OCI-LY7 (cell line): ENCODE results near the gene LDAH. TPM values are rescaled to one million over a fixed set of nuclear protein-coding genes. Genes with fewer than 3 reads are reported as not detected.

ENCODE experiments used
- BruUV-seq: library from RNA; stranded (reverse); fragments of 400-500 nt; replicated peaks from 2 replicates; lab custom pipeline; 2021; lab: Mats Ljungman, UMichigan
- CTCF ChIA-PET: fragments of 300-600 bp; sonication (Branson Sonifier 250); formaldehyde crosslinking; loops from one replicate; lab custom pipeline; 2022; ENCODE audit warnings: antibody characterized with exemption; ENCODE audit not compliant: unreplicated experiment; lab: Charles Lee
- POLR2A ChIA-PET: fragments of 300-600 bp; sonication (Branson Sonifier 250); formaldehyde crosslinking; loops from one replicate; lab custom pipeline; 2022; ENCODE audit warnings: antibody characterized with exemption; lab: Charles Lee
- DNase-seq: peaks from one replicate; pipeline ENCODE4 v3.0.0-alpha.2; 2015; ENCODE audit warnings: low spot score
- H2AFZ ChIP-seq: fragments of 200-600 bp; sonication (generic), shearing (Covaris generic); 2 replicates; pipeline ENCODE4 v1.6.1; 2014; ENCODE audit warnings: mild to moderate bottlenecking, antibody characterized with exemption, low read length, moderate library complexity
- H3K27ac ChIP-seq: fragments of 200-600 bp; sonication (generic); 2 replicates; pipeline ENCODE4 v1.5.1; 2014; ENCODE audit warnings: mixed run types, low read depth, mild to moderate bottlenecking, moderate library complexity, low read length, inconsistent platforms; ENCODE audit not compliant: poor library complexity, severe bottlenecking
- H3K36me3 ChIP-seq: fragments of 200-600 bp; sonication (generic); 2 replicates; pipeline ENCODE4 v1.6.1; 2014; ENCODE audit warnings: mild to moderate bottlenecking, antibody characterized with exemption, low read length, moderate library complexity, mixed read lengths; ENCODE audit not compliant: insufficient read depth
- H3K4me1 ChIP-seq: fragments of 200-600 bp; sonication (generic); 2 replicates; pipeline ENCODE4 v1.5.1; 2014; ENCODE audit warnings: mild to moderate bottlenecking, low read length; ENCODE audit not compliant: insufficient read depth, poor library complexity, severe bottlenecking
- H3K4me2 ChIP-seq: fragments of 200-600 bp; sonication (generic); 2 replicates; pipeline ENCODE4 v1.6.1; 2014; ENCODE audit warnings: mild to moderate bottlenecking, low read length
- H3K4me3 ChIP-seq: fragments of 200-600 bp; sonication (generic); 2 replicates; pipeline ENCODE4 v1.5.1; 2014; ENCODE audit warnings: mild to moderate bottlenecking, low read depth, low read length; ENCODE audit not compliant: poor library complexity, severe bottlenecking
- H3K79me2 ChIP-seq: fragments of 200-600 bp; sonication (generic); 2 replicates; pipeline ENCODE4 v1.6.1; 2016; ENCODE audit warnings: low read depth, mild to moderate bottlenecking, low read length, moderate library complexity, mixed read lengths; ENCODE audit not compliant: insufficient read depth
- H3K9me2 ChIP-seq: fragments of 200-600 bp; sonication (generic); 2 replicates; pipeline ENCODE4 v1.6.1; 2016; ENCODE audit warnings: mild to moderate bottlenecking, low read length, mixed read lengths; ENCODE audit not compliant: insufficient read depth
- H3K9me3 ChIP-seq: fragments of 200-600 bp; sonication (generic); 2 replicates; pipeline ENCODE4 v1.6.1; 2014; ENCODE audit warnings: mild to moderate bottlenecking, mixed run types, low read length, mixed read lengths
- H4K20me1 ChIP-seq: fragments of 200-600 bp; sonication (generic); 2 replicates; pipeline ENCODE4 v1.6.1; 2014; ENCODE audit warnings: mild to moderate bottlenecking, antibody characterized with exemption, low read length, moderate library complexity, mixed read lengths; ENCODE audit not compliant: insufficient read depth
- EZH2phosphoT487 ChIP-seq: fragments of 200-600 bp; sonication (generic); IDR thresholded peaks from 2 replicates; pipeline ENCODE4 v1.6.1; 2018; ENCODE audit warnings: low read depth, borderline replicate concordance, mild to moderate bottlenecking, mixed run types, antibody characterized with exemption, low read length, moderate library complexity, mixed read lengths
- intact Hi-C: fragments of 100-400 bp; cut with micrococcal nuclease; formaldehyde crosslinking; loops from one replicate; pipeline ENCODE4 v1.10.0; 2022; ENCODE audit not compliant: unreplicated experiment
- total RNA-seq, 2 experiments: library from RNA; depleted of rRNA in 1 of 2; stranded (reverse); fragments of >200 nt in 1 of 2; shearing (Covaris generic) in 1 of 2; gene quantifications; 2 replicates each; pipeline ENCODE4 v1.2.3, GENCODE V29; 2014 to 2022
- TF ChIP-seq, protein P1 (sequence below): fragments of 200-600 bp; sonication (generic); conservative IDR thresholded peaks from 2 replicates; pipeline ENCODE4 v1.5.1; 2014; ENCODE audit warnings: mild to moderate bottlenecking, antibody characterized with exemption, low read length, moderate library complexity, mixed read lengths

LDAH gene
- total RNA-seq, 2 experiments from 2014 or later = 21.7 to 38.1 TPM

DNA sequence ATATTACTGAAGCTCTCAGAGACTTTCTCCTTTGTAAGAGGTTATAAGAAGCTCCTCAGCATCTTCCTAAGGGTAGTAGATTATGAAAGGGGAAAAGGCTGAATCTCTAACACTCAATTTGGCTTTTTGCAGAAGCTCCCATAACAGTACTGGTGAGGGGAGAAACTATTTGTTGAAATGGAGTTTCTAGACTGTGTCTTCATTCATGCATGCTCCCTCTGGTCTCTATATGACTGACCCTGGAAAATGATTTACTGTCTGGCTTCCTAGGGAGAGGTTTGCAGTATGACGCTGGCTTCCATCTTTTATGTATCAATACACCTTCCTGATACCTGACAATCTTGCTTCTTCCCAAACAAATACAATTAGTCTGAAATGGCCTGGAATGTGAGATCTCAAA, 63.9 kb downstream of the LDAH start:
- peaks cover 37% of the 10 kb centered on the region for H3K4me1 ChIP-seq
- TF ChIP-seq, protein P1, sequence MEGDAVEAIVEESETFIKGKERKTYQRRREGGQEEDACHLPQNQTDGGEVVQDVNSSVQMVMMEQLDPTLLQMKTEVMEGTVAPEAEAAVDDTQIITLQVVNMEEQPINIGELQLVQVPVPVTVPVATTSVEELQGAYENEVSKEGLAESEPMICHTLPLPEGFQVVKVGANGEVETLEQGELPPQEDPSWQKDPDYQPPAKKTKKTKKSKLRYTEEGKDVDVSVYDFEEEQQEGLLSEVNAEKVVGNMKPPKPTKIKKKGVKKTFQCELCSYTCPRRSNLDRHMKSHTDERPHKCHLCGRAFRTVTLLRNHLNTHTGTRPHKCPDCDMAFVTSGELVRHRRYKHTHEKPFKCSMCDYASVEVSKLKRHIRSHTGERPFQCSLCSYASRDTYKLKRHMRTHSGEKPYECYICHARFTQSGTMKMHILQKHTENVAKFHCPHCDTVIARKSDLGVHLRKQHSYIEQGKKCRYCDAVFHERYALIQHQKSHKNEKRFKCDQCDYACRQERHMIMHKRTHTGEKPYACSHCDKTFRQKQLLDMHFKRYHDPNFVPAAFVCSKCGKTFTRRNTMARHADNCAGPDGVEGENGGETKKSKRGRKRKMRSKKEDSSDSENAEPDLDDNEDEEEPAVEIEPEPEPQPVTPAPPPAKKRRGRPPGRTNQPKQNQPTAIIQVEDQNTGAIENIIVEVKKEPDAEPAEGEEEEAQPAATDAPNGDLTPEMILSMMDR = no peak
- no TSS peak for BruUV-seq
- H3K9me3 ChIP-seq = peaks cover 17% of the 10 kb centered on the region; the same call in 1 of the 2 replicates
- H3K79me2 ChIP-seq = peaks cover 12% of the 10 kb centered on the region; the same call in 1 of the 2 replicates
- no peak overlapping the region for H3K4me2 ChIP-seq
- H3K27ac ChIP-seq = no peak overlapping the region
- H3K9me2 ChIP-seq = no peaks in the 10 kb centered on the region
- no peak for DNase-seq
- no peak overlapping the region for H3K4me3 ChIP-seq
- H4K20me1 ChIP-seq = no peaks in the 10 kb centered on the region
- H3K36me3 ChIP-seq = peaks cover 46% of the 10 kb centered on the region
- ChIA-PET POLR2A (interaction anchor here (0.8 to 1.4 kb wide), 5 partner anchors 12 to 108 kb away, joined by 3 to 5 read pairs (median 3); partner anchors contain the start of gene HS1BP3), CTCF (no interaction called here)
- no peak overlapping the region for H2AFZ ChIP-seq
- intact Hi-C loops = no loop called here

DNA sequence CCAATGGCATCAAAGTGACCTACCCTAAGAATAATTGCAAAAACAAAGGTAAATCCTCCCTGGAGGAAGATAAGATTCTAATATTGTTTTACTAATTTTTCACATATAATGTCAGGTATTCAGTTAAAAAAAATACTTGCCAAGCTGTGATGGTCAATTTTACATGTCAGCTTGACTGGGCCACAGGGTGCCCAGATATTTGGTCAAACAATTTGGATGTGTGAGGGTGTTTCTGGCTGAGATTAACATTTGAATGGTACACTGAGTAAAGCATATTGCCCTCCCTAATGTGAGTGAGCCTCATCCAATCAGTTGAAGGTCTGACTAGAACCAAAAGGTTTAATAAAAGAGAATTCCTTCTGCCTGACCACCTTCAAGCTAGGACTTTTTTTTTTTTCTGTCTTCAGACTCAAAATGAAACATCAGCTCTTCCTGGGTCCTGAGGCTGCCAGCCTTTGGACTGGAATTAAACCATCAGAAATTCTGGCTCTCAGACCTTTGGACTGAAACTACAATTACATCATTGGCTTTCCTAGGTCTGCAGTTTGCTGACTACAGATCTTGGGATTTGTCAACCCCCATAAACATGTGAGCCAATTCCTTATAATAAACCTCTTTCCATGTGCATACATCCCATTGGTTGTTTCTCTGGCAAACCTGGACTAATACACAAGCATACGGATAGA, 65.4 kb downstream of the LDAH start:
- no peak overlapping the region for H2AFZ ChIP-seq
- H3K79me2 ChIP-seq = peaks cover 11% of the 10 kb centered on the region; the same call in 1 of the 2 replicates
- BruUV-seq = no TSS peak
- H3K9me2 ChIP-seq = no peaks in the 10 kb centered on the region
- peaks cover 19% of the 10 kb centered on the region; the same call in 1 of the 2 replicates for H3K9me3 ChIP-seq
- intact Hi-C loops = no loop called here
- no peak for DNase-seq
- no peak overlapping the region for H3K27ac ChIP-seq
- no peak overlapping the region for H3K4me2 ChIP-seq
- H3K4me3 ChIP-seq = no peak overlapping the region
- peaks cover 22% of the 10 kb centered on the region for H3K4me1 ChIP-seq
- no peak for TF ChIP-seq EZH2phosphoT487
- TF ChIP-seq, protein P1 = no peak
- POLR2A ChIA-PET = interaction anchor here (0.7 to 1.3 kb wide), 5 partner anchors 18 to 195 kb away, joined by 3 to 4 read pairs (median 3); partner anchors contain the start of genes HS1BP3 and LDAH
- no peaks in the 10 kb centered on the region for H4K20me1 ChIP-seq
- CTCF ChIA-PET = interaction anchor here (0.5 kb wide), 1 partner anchor 265 kb away, joined by 3 read pairs; no protein-coding TSS in a partner anchor
- peaks cover 52% of the 10 kb centered on the region for H3K36me3 ChIP-seq
